ENCODE results near the gene DTHD1. TPM values are rescaled to one million over a fixed set of nuclear protein-coding genes. Genes with fewer than 3 reads are reported as not detected.

The DTHD1 gene
- total and polyA plus RNA-seq, 11 donors = 0.14 to 0.83 TPM; not detected in 9

GRCh38 chr4:36337665-36338185 lies 56.3 kb downstream of the DTHD1 start:
- TF ChIP-seq POLR2A (IDR thresholded peaks at IDR 0.05) = no peak
- TF ChIP-seq, protein P1, sequence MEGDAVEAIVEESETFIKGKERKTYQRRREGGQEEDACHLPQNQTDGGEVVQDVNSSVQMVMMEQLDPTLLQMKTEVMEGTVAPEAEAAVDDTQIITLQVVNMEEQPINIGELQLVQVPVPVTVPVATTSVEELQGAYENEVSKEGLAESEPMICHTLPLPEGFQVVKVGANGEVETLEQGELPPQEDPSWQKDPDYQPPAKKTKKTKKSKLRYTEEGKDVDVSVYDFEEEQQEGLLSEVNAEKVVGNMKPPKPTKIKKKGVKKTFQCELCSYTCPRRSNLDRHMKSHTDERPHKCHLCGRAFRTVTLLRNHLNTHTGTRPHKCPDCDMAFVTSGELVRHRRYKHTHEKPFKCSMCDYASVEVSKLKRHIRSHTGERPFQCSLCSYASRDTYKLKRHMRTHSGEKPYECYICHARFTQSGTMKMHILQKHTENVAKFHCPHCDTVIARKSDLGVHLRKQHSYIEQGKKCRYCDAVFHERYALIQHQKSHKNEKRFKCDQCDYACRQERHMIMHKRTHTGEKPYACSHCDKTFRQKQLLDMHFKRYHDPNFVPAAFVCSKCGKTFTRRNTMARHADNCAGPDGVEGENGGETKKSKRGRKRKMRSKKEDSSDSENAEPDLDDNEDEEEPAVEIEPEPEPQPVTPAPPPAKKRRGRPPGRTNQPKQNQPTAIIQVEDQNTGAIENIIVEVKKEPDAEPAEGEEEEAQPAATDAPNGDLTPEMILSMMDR (IDR thresholded peaks at IDR 0.05) = no peak
- Histone ChIP-seq H3K4me3 (no peak overlapping the region), H3K36me3 (no peaks in the 10 kb centered on the region), H3K9me3 (no peaks in the 10 kb centered on the region), H3K27me3 (no peaks in the 10 kb centered on the region), H3K4me1 (peaks cover 0 to 4% (median 0%) of the 10 kb centered on the region in 12 donors), H3K27ac (no peak overlapping the region)
- DNase-seq (no peak), ATAC-seq (no peak)
- intact Hi-C loops (cut with DNase I) = no loop called here
- WGBS, 4 donors = 13 to 24% (median 19%) methylated on average over 1 of the region's 1 CpG

GRCh38 chr4:36338973-36339372 lies 57.6 kb downstream of the DTHD1 start:
- TF ChIP-seq, protein P1 (IDR thresholded peaks at IDR 0.05) = no peak
- TF ChIP-seq POLR2A (IDR thresholded peaks at IDR 0.05) = no peak
- 70 to 84% (median 76%) methylated on average over 3 of the region's 3 CpGs for WGBS, 4 donors
- Histone ChIP-seq H3K27ac (no peak overlapping the region), H3K4me3 (no peak overlapping the region), H3K36me3 (no peaks in the 10 kb centered on the region), H3K4me1 (peaks cover 0 to 4% (median 0%) of the 10 kb centered on the region in 12 donors), H3K27me3 (no peaks in the 10 kb centered on the region), H3K9me3 (no peaks in the 10 kb centered on the region)
- ATAC-seq (no peak), DNase-seq (no peak)
- intact Hi-C loops (cut with DNase I) = no loop called here

- 47 to 55% (median 49%) methylated on average over 6 of the region's 6 CpGs for WGBS, 4 donors
- ATAC-seq (no peak), DNase-seq (no peak)
- TF ChIP-seq POLR2A (IDR thresholded peaks at IDR 0.05) = no peak
- TF ChIP-seq, protein P1 (IDR thresholded peaks at IDR 0.05) = no peak
- Histone ChIP-seq H3K36me3 (no peaks in the 10 kb centered on the region), H3K4me1 (peaks cover 0 to 4% (median 0%) of the 10 kb centered on the region in 12 donors), H3K4me3 (no peak overlapping the region), H3K27me3 (no peaks in the 10 kb centered on the region), H3K27ac (no peak overlapping the region), H3K9me3 (no peaks in the 10 kb centered on the region)
- intact Hi-C loops (cut with DNase I) = no loop called here
Measured at GRCh38 chr4:36341936-36342335, 60.5 kb downstream of the DTHD1 start.

DNA sequence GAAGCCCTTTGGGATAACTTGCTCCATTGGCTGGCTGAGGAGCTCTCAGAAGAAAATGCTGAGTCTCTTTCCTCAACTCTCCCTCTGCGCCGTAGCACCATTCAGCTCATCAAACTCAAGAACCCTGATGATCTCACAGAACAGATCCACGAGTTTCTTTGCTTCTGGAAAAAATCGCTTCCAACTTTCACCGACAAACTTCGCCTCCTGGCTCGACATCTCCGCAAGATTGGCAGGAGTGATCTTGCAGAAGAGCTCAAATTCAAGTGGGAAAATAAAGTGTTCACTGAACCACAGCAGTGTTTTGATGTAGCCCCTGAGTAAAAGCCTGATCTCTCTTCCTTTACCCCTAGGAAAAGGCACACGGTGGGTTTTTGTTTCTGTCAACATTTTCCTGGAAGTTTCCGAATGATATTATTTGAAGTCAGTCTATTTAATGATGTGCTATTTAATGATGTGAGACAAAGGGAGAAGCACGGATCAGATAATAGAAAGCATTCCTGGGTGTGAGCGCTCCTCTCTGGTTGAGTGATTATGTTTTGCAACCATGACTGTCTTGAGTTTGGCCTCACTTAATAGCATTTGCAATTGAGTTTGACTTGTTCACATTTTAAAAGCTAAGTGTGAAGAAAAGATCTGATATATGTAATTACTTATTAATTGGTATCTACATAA lies 62.2 kb downstream of the DTHD1 start:
- no peaks in the 10 kb centered on the region for H3K27me3 ChIP-seq
- no peak for ATAC-seq
- 89 to 95% (median 91%) methylated on average over 12 of the region's 12 CpGs for WGBS, 4 donors
- peaks cover 0 to 8% (median 0%) of the 10 kb centered on the region in 12 donors for H3K4me1 ChIP-seq
- intact Hi-C loops (cut with DNase I) = no loop called here
- no peaks in the 10 kb centered on the region for H3K36me3 ChIP-seq
- DNase-seq = no peak
- no peak overlapping the region for H3K4me3 ChIP-seq
- H3K9me3 ChIP-seq = no peaks in the 10 kb centered on the region
- H3K27ac ChIP-seq = no peak overlapping the region
- TF ChIP-seq POLR2A (IDR thresholded peaks at IDR 0.05) = no peak
- TF ChIP-seq, protein P1 (IDR thresholded peaks at IDR 0.05) = no peak

All from heart left ventricle (tissue), 16 donors.